Gastrocnemius medialis (tissue), 4 donors: ENCODE results near the gene HNRNPF.

Experiments
- CTCF ChIP-seq, 5 experiments: fragments of 450-650 bp in 3 of 5; fragments of 200-600 bp in 2 of 5; sonication (generic) in 2 of 5; IDR thresholded peaks in 4 of 5; conservative IDR thresholded peaks in 1 of 5; 1 replicate in 4 of 5; 2 replicates in 1 of 5; pipeline ENCODE4 v1.5.1; 2016 to 2019; ENCODE audit warnings: antibody characterized with exemption in 5 of 5, mild to moderate bottlenecking in 3 of 5, moderate library complexity in 3 of 5
- POLR2A ChIP-seq, 2 donors: fragments of 450-650 bp; IDR thresholded peaks; one replicate each; pipeline ENCODE4 v1.6.1; 2017; ENCODE audit warnings: antibody characterized with exemption in 2 of 2, mild to moderate bottlenecking in 2 of 2, moderate library complexity in 2 of 2

- TF ChIP-seq CTCF (IDR thresholded peaks at IDR 0.05 in 4 of 5, conservative IDR thresholded peaks at IDR 0.05 in 1 of 5) (no peak), POLR2A (IDR thresholded peaks at IDR 0.05) (no peak)
Measured at GRCh38 chr10:43344051-43344450, 64.9 kb downstream of the HNRNPF start.
